Measurements from ENCODE around the gene ADNP2. TPM values are rescaled to one million over a fixed set of nuclear protein-coding genes. Genes with fewer than 3 reads are reported as not detected.

ADNP2 gene
- total and polyA plus RNA-seq, 2 experiments from 2014 or later, result 19.3 to 66.4 TPM

Other genes with a start within 250 kb of the ADNP2 start
- gene SLC66A2, start 157.6 kb upstream of the ADNP2 start, total RNA-seq (2014; rRNA removed; shearing (Covaris generic)), result 10.9 and 18.1 TPM in 2 replicates
- gene SLC66A2, start 157.6 kb upstream of the ADNP2 start, polyA plus RNA-seq (2016; fragmentation: Nextera tagmentation; extraction: Ambion mirVana), result 4.0 and 5.4 TPM in 2 replicates
- 1.8 TPM in 1 of 2 replicates, not detected in the other for gene HSBP1L1, start 144.6 kb upstream of the ADNP2 start, total RNA-seq (2014; rRNA removed; shearing (Covaris generic))
- gene HSBP1L1, start 144.6 kb upstream of the ADNP2 start, polyA plus RNA-seq (2016; fragmentation: Nextera tagmentation; extraction: Ambion mirVana), result 2.3 and 3.7 TPM in 2 replicates
- gene TXNL4A, start 120.7 kb upstream of the ADNP2 start, total RNA-seq (2014; rRNA removed; shearing (Covaris generic)), result 45.9 and 51.0 TPM in 2 replicates
- 271 and 277 TPM in 2 replicates for gene TXNL4A, start 120.7 kb upstream of the ADNP2 start, polyA plus RNA-seq (2016; fragmentation: Nextera tagmentation; extraction: Ambion mirVana)
- 43.3 and 46.5 TPM in 2 replicates for gene RBFA, start 74.8 kb upstream of the ADNP2 start, total RNA-seq (2014; rRNA removed; shearing (Covaris generic))
- 33.8 and 36.3 TPM in 2 replicates for gene RBFA, start 74.8 kb upstream of the ADNP2 start, polyA plus RNA-seq (2016; fragmentation: Nextera tagmentation; extraction: Ambion mirVana)
- 17.2 and 18.5 TPM in 2 replicates for gene PARD6G, start 138.3 kb downstream of the ADNP2 start, total RNA-seq (2014; rRNA removed; shearing (Covaris generic))
- gene PARD6G, start 138.3 kb downstream of the ADNP2 start, polyA plus RNA-seq (2016; fragmentation: Nextera tagmentation; extraction: Ambion mirVana), result 6.9 and 8.3 TPM in 2 replicates

Measured in GM23338 (cell line).